Brain microvascular endothelial cell (primary cell): ENCODE data around the gene RAB44.

ENCODE experiments used
- DNase-seq: peaks from one replicate; pipeline ENCODE4 v3.0.0-alpha.2; 2020
- H3K27ac ChIP-seq: fragments of 250-450 bp; sonication (Bioruptor Pico); 2 replicates; pipeline ENCODE4 v1.5.1; 2020; ENCODE audit warnings: mild to moderate bottlenecking, moderate library complexity
- H3K27me3 ChIP-seq: fragments of 250-450 bp; sonication (Bioruptor Pico); replicated peaks from 2 replicates; pipeline ENCODE4 v1.5.1; 2020; ENCODE audit warnings: mild to moderate bottlenecking
- H3K36me3 ChIP-seq: fragments of 250-450 bp; sonication (Bioruptor Pico); replicated peaks from 2 replicates; pipeline ENCODE4 v1.5.1; 2020; ENCODE audit warnings: mild to moderate bottlenecking
- H3K4me3 ChIP-seq: 2 replicates; pipeline ENCODE4 v1.5.1; 2011; ENCODE audit warnings: low read depth, mild to moderate bottlenecking, control low read depth, low read length, moderate library complexity
- CTCF ChIP-seq: IDR thresholded peaks from 2 replicates; pipeline ENCODE4 v1.5.1; 2011; ENCODE audit warnings: low read depth, mild to moderate bottlenecking, moderate library complexity, low read length, control low read depth, inconsistent platforms; ENCODE audit errors: missing control alignments
- in situ Hi-C: cut with HindIII; loops from 2 replicates; pipeline ENCODE4 v1.10.0; 2017; ENCODE audit warnings: low sequenced_read_pairs, low pct_ligation_motif_present

Gene RAB44

DNA sequence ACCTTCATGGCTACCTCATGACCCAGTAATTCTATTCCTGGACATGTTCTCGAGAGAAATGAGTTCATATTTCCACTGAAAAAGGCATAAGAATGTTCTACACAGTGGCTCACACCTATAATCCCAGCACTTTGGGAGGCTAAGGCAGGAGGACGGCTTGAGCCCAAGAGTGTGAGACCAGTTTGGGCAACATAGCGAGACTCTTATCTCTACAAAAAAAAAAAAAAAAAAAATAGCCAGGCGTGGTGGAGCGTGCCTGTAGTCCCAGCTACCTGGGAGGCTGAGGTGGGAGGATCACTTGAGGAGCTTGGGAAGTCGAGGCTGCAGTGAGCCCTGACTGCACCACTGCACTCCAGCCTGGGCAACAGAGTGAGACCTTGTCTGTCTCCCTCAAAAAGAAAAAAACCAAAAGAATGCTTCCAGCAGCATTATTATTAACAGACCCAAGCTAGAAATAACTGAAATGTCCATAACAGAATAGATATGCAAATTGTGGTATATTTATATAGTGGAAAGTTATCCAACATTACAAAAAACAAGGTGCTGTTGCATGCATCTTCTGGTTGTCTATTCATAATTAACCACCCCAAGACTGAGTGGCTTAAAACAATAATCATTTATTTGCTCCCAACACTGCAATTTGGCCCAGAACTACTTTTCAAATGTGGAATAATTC, 9.4 kb upstream of the RAB44 start:
- no peak for DNase-seq
- H3K27ac ChIP-seq, result no peak overlapping the region
- TF ChIP-seq CTCF, result no peak
- H3K36me3 ChIP-seq, result peaks cover 42% of the 10 kb centered on the region
- H3K27me3 ChIP-seq, result no peaks in the 10 kb centered on the region
- no peak overlapping the region for H3K4me3 ChIP-seq
- in situ Hi-C loops, result no loop called here

- TF ChIP-seq CTCF, result no peak
Observed at GRCh38 chr6:36688739-36689075, 8.9 kb upstream of the RAB44 start.

DNA sequence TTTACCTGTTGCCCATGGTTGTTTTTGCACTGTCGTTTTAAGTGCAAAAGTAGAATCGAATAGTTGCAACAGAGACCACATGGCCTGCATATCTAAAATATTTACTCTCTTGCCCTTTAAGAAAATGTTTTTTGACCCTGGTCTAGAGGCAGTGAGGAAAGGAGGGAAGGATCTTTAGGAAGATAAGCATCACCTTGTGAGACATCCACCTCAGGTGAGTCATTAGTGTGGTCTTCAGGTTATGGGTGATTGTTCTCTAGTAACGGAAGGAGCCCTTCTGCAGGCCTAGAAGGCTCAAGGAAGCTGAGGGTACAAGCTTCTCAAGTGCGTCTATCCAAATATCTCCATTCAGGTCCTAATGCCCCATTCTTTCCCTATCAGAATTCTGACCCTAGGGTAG, 6.6 kb upstream of the RAB44 start:
- no peak overlapping the region for H3K27ac ChIP-seq
- DNase-seq, result no peak
- TF ChIP-seq CTCF, result no peak
- in situ Hi-C loops, result no loop called here
- H3K36me3 ChIP-seq, result peaks cover 15% of the 10 kb centered on the region
- no peak overlapping the region for H3K4me3 ChIP-seq
- no peaks in the 10 kb centered on the region for H3K27me3 ChIP-seq

More at GRCh38 chr6:36688739-36689075, 8.9 kb upstream of the RAB44 start:
- H3K4me3 ChIP-seq, result no peak overlapping the region
- peaks cover 38% of the 10 kb centered on the region for H3K36me3 ChIP-seq
- in situ Hi-C loops, result no loop called here
- DNase-seq, result no peak
- no peaks in the 10 kb centered on the region for H3K27me3 ChIP-seq
- H3K27ac ChIP-seq, result no peak overlapping the region

GRCh38 chr6:36691612-36692011, 6.0 kb upstream of the RAB44 start:
- DNase-seq, result no peak
- no peak overlapping the region for H3K4me3 ChIP-seq
- H3K27ac ChIP-seq, result no peak overlapping the region
- no peak for TF ChIP-seq CTCF
- in situ Hi-C loops, result no loop called here
- peaks cover 9% of the 10 kb centered on the region for H3K36me3 ChIP-seq
- no peaks in the 10 kb centered on the region for H3K27me3 ChIP-seq

DNA sequence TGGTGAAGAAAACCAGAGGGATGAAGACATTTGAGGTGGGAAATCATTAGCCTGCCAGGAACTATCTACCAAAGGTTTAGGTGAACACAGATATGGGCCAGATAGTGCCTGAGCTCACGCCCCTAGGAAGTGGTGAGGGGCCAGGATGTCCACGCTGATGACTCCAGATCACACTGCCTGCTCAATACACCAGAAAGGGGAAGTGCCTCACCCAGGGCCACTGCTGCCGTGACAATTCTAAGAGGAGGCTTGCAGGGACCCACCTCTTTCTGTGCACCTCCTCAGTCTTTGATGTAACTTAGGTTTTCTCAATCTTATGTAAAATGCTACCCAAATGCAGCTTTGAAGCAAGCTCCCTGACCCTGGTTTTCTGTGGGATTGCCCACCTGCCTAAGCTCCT, 5.4 kb upstream of the RAB44 start:
- no peak for TF ChIP-seq CTCF
- H3K36me3 ChIP-seq, result peaks cover 3% of the 10 kb centered on the region
- H3K27ac ChIP-seq, result no peak overlapping the region
- in situ Hi-C loops, result no loop called here
- no peak for DNase-seq
- no peaks in the 10 kb centered on the region for H3K27me3 ChIP-seq
- no peak overlapping the region for H3K4me3 ChIP-seq
